Measurements from ENCODE around the gene SDF2L1.

SDF2L1 gene

DNA sequence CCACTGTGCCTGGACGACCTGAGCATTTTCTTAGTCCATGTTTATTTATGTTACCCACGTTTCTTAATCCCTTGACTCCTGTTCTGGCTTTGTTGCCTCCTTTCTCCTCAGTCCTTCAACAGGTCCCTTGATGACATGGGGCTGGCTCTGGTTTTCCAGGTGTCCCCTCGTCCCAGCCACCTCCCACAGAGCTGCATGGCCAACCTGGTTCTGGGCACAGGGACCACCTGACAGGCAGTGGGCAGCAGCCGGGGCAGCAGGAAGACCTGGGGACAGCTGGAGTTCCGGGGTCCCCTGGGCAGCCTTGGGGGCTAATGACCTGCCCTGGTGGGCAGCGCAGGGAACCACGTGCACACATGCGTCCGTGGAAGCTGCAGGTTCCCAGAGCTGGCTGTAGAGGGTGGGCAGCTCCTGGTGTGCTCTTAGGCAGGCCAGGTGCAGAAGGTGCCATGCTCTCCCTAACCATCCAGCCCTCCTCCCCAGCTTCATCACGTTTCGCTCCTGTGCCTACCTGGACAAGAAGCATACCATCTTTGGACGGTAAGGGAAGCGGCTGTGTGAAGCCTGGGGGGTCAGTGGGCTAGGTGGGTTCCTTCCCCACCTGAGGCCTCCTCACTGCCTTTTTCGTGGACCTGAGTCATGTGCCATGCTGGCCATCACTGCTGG is 51.4 kb downstream of the SDF2L1 start:
- DNase-seq (ENCODE audit: low spot score) = no peak
- in situ Hi-C loops (cut with MboI; ENCODE audit: low pct_unique_long_range_greater_than_20kb, low sequenced_read_pairs, unreplicated experiment) = no loop called here
- TF ChIP-seq, protein P1, sequence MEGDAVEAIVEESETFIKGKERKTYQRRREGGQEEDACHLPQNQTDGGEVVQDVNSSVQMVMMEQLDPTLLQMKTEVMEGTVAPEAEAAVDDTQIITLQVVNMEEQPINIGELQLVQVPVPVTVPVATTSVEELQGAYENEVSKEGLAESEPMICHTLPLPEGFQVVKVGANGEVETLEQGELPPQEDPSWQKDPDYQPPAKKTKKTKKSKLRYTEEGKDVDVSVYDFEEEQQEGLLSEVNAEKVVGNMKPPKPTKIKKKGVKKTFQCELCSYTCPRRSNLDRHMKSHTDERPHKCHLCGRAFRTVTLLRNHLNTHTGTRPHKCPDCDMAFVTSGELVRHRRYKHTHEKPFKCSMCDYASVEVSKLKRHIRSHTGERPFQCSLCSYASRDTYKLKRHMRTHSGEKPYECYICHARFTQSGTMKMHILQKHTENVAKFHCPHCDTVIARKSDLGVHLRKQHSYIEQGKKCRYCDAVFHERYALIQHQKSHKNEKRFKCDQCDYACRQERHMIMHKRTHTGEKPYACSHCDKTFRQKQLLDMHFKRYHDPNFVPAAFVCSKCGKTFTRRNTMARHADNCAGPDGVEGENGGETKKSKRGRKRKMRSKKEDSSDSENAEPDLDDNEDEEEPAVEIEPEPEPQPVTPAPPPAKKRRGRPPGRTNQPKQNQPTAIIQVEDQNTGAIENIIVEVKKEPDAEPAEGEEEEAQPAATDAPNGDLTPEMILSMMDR (IDR thresholded peaks at IDR 0.05; ENCODE audit: extremely low read depth, insufficient read depth, missing control alignments) = no peak

Measured in GM13977 (cell line).